SU-DHL-6 (cell line): ENCODE results near the gene GALNT6.

ENCODE experiments used
- CTCF ChIP-seq: fragments of 200-600 bp; sonication (generic); IDR thresholded peaks from one replicate; pipeline ENCODE4 v1.5.1; 2017; ENCODE audit warnings: antibody characterized with exemption, mild to moderate bottlenecking, low read length, moderate library complexity; ENCODE audit not compliant: insufficient read depth, poor library complexity, severe bottlenecking
- EZH2phosphoT487 ChIP-seq: fragments of 200-600 bp; sonication (generic), shearing (Covaris generic); conservative IDR thresholded peaks from 2 replicates; pipeline ENCODE4 v1.6.1; 2018; ENCODE audit warnings: mild to moderate bottlenecking, antibody characterized with exemption, low read length, moderate library complexity, mixed read lengths

GRCh38 chr12:51341251-51342007, 49.8 kb downstream of the GALNT6 start:
- peak; percentile 97 for TF ChIP-seq CTCF
- no peak for TF ChIP-seq EZH2phosphoT487
